Psoas muscle (tissue), 8 donors: Measurements from ENCODE around the gene DCN. TPM values are rescaled to one million over a fixed set of nuclear protein-coding genes. Genes with fewer than 3 reads are reported as not detected.

Experiments used
- ATAC-seq, 4 donors: fragments of 200-7000 bp; cut with Tn5 transposase; one replicate each; pipeline ENCODE4 v1.9.1; 2020; ENCODE audit warnings: moderate library complexity in 3 of 4, mild to moderate bottlenecking in 2 of 4
- DNase-seq, 2 donors: peaks; one replicate each; pipeline ENCODE4 v3.0.0-alpha.2; 2020
- H3K27ac ChIP-seq: fragments of 200-600 bp; one replicate; pipeline ENCODE4 v1.8.0; 2022
- H3K27me3 ChIP-seq, 3 donors: fragments of 200-600 bp in 1 of 3; one replicate each; pipeline versions ENCODE4 v1.6.1 to v1.8.0; 2013 to 2022; ENCODE audit warnings: low read length in 2 of 3, mild to moderate bottlenecking in 2 of 3, moderate library complexity in 1 of 3; ENCODE audit not compliant: insufficient read depth in 3 of 3
- H3K36me3 ChIP-seq, 2 donors: fragments of 200-600 bp in 1 of 2; one replicate each; pipeline versions ENCODE4 v1.6.1 to v1.8.0; 2013 to 2022; ENCODE audit warnings: low read depth in 1 of 2, mild to moderate bottlenecking in 1 of 2, moderate library complexity in 1 of 2; ENCODE audit not compliant: insufficient read depth in 1 of 2
- H3K4me1 ChIP-seq: fragments of 200-600 bp; one replicate; pipeline ENCODE4 v1.8.0; 2022
- H3K4me3 ChIP-seq: fragments of 200-600 bp; one replicate; pipeline ENCODE4 v1.8.0; 2022; ENCODE audit warnings: mild to moderate bottlenecking
- H3K9me3 ChIP-seq: fragments of 200-600 bp; one replicate; pipeline ENCODE4 v1.8.0; 2022
- CTCF ChIP-seq: fragments of 200-600 bp; IDR thresholded peaks from one replicate; pipeline ENCODE4 v1.8.0; 2022; ENCODE audit warnings: antibody characterized with exemption
- WGBS, 3 donors: extraction: QIAGEN DNeasy Blood & Tissue Kit; methylation state at CpG; one replicate each; pipeline versions ENCODE4 v1.1.6 to v1.1.7; 2013; 5-methylcytosine and 5-hydroxymethylcytosine counted together
- intact Hi-C, 2 donors: fragments of 100-400 bp; cut with DNase I; formaldehyde crosslinking; loops; one replicate each; pipeline versions ENCODE4 v1.11.0 to v1.14.2; 2022
- polyA plus RNA-seq, 3 donors: library from polyadenylated mRNA; stranded (reverse); fragments of 200-250 nt; gene quantifications; one replicate each; pipeline ENCODE4 v1.2.3, GENCODE V29; 2013
- total RNA-seq, 4 donors: library from RNA; stranded (reverse); fragmentation: NEBNext Ultra II Directional in 2 of 4; extraction: Animal tissue kit (Norgen Biotek cat#: 25700) in 2 of 4; gene quantifications; one replicate each; pipeline versions ENCODE4 v1.2.1 to v1.2.4, GENCODE V29; 2021 to 2023
- donor health status: healthy with polysubstance abuse.
- donor health status: DM: no; HTN: no; CAD: no; lungs with moderate emphysema.
- donor health status: Bipolar disorder and iron deficiency.
- donor health status: healthy.
- donor health status: DM: yes; HTN: yes; CAD: no.
- donor health status: DM: no; HTN: no; CAD: no.
- donor health status: DM: no; HTN: no; CAD: no.
- donor health status: DM: yes; HTN: yes; CAD: no.

DCN gene
- total and polyA plus RNA-seq, 7 donors, result 219 to 361 (median 227) TPM

- H3K27ac ChIP-seq, result no peak overlapping the region
- no peak for ATAC-seq
- no peaks in the 10 kb centered on the region for H3K4me1 ChIP-seq
- no peak for TF ChIP-seq CTCF
- no peak overlapping the region for H3K4me3 ChIP-seq
- H3K9me3 ChIP-seq, result no peaks in the 10 kb centered on the region
- no peaks in the 10 kb centered on the region for H3K27me3 ChIP-seq
- no peaks in the 10 kb centered on the region for H3K36me3 ChIP-seq
- intact Hi-C loops, result no loop called here
- DNase-seq, result no peak
- WGBS, 3 donors, result 73 to 83% (median 76%) methylated on average over 1 of the region's 1 CpG
These were observed 56.1 kb downstream of the DCN start for GRCh38 chr12:91126516-91126915.

GRCh38 chr12:91123236-91123916 is 59.2 kb downstream of the DCN start:
- Histone ChIP-seq H3K9me3 (no peaks in the 10 kb centered on the region), H3K4me3 (no peak overlapping the region), H3K4me1 (no peaks in the 10 kb centered on the region), H3K27me3 (no peaks in the 10 kb centered on the region), H3K27ac (no peak overlapping the region), H3K36me3 (no peaks in the 10 kb centered on the region)
- DNase-seq (no peak), ATAC-seq (no peak)
- no peak for TF ChIP-seq CTCF
- intact Hi-C loops, result no loop called here
- 89 to 91% (median 90%) methylated on average over 5 of the region's 5 CpGs for WGBS, 3 donors

GRCh38 chr12:91120781-91121180 is 61.8 kb downstream of the DCN start:
- Histone ChIP-seq H3K27ac (no peak overlapping the region), H3K9me3 (no peaks in the 10 kb centered on the region), H3K36me3 (no peaks in the 10 kb centered on the region), H3K4me3 (no peak overlapping the region), H3K4me1 (no peaks in the 10 kb centered on the region), H3K27me3 (no peaks in the 10 kb centered on the region)
- DNase-seq, result no peak
- intact Hi-C loops, result no loop called here
- no peak for TF ChIP-seq CTCF
- no peak for ATAC-seq

- intact Hi-C loops, result loop anchor here in 1 of 2 donors (10.0 kb wide), 1 partner anchor 144 kb away; no protein-coding TSS in a partner anchor
- WGBS, 3 donors, result 93 to 98% (median 97%) methylated on average over 1 of the region's 1 CpG
- H3K27ac ChIP-seq, result no peak overlapping the region
- no peaks in the 10 kb centered on the region for H3K4me1 ChIP-seq
- TF ChIP-seq CTCF, result no peak
- no peak for DNase-seq
- ATAC-seq, result no peak
- no peaks in the 10 kb centered on the region for H3K36me3 ChIP-seq
- no peaks in the 10 kb centered on the region for H3K9me3 ChIP-seq
- H3K4me3 ChIP-seq, result no peak overlapping the region
- H3K27me3 ChIP-seq, result no peaks in the 10 kb centered on the region
These were observed 63.5 kb downstream of the DCN start for GRCh38 chr12:91119089-91119488.

- Histone ChIP-seq H3K4me1 (no peaks in the 10 kb centered on the region), H3K36me3 (no peaks in the 10 kb centered on the region), H3K9me3 (no peaks in the 10 kb centered on the region), H3K27me3 (no peaks in the 10 kb centered on the region), H3K27ac (no peak overlapping the region), H3K4me3 (no peak overlapping the region)
- TF ChIP-seq CTCF, result no peak
- intact Hi-C loops, result loop anchor here in 1 of 2 donors (10.0 kb wide), 1 partner anchor 139 kb away; no protein-coding TSS in a partner anchor
- WGBS, 3 donors, result 63 to 78% (median 71%) methylated on average over 6 of the region's 6 CpGs
- no peak for ATAC-seq
- no peak for DNase-seq
These were observed 69.0 kb downstream of the DCN start for GRCh38 chr12:91113621-91114020.
